Heart left ventricle (tissue), 13 donors: ENCODE data around the gene GRP.

Experiments used
- CTCF ChIP-seq, 12 donors: fragments of 200-600 bp; sonication (generic) in 4 of 12; IDR thresholded peaks; one replicate each; pipeline versions ENCODE4 v1.5.0 to v1.8.0; 2018 to 2022; ENCODE audit warnings: antibody characterized with exemption in 12 of 12, mild to moderate bottlenecking in 5 of 12
- POLR2A ChIP-seq, 2 donors: fragments of 450-650 bp; IDR thresholded peaks; one replicate each; pipeline ENCODE4 v1.6.1; 2017; ENCODE audit warnings: antibody characterized with exemption in 2 of 2, mild to moderate bottlenecking in 2 of 2, moderate library complexity in 2 of 2
- donor health status: ischemic (EF 13 %, LVEDD 7.1; RV severe dilation, severe dysfunction).
- donor health status: DM: no; HTN: yes; CAD: no.
- donor health status: DM: no; HTN: no; CAD: no.
- donor health status: ischemic (EF 25% LVEDD 6.9; RV normal size, moderate dysfunction).
- donor health status: ischemic (EF 25% LVEDD 5.7; RV mildly dilated, moderate dysfunction).
- donor health status: ischemic (EF 35%, LVEDD 5.7; RV mildly dilated, moderate dysfunction).
- donor health status: nonischemic (EF 11% LVEDD 7.7; RV severe dilation, severe dysfunction).
- donor health status: DM: yes; HTN: yes; CAD: no.
- donor health status: PGD.
- donor health status: ischemic (EF 29% LVEDD 5.4; RV normal size, mild dysfunction).
- donor health status: nonischemic (EF 23%, LVEDD 6.1; RV moderate dilation, normal function).

- TF ChIP-seq CTCF (IDR thresholded peaks at IDR 0.05): no peak
- TF ChIP-seq POLR2A (IDR thresholded peaks at IDR 0.05): no peak
Measured at GRCh38 chr18:59242906-59243305, 22.9 kb downstream of the GRP start.
